IMR-90 (cell line): ENCODE data around the gene NEU1. TPM values are rescaled to one million over a fixed set of nuclear protein-coding genes. Genes with fewer than 3 reads are reported as not detected.

Experiments used
- ATAC-seq: fragments of 200-7000 bp; cut with Tn5 transposase; 2 replicates; pipeline ENCODE4 v1.9.1; 2020; ENCODE audit warnings: low read depth, mild to moderate bottlenecking, moderate library complexity
- BruUV-seq: library from RNA; stranded (reverse); fragments of 400-500 nt; replicated peaks from 2 replicates; lab custom pipeline; 2021; lab: Mats Ljungman, UMichigan
- CTCF ChIA-PET: fragments of 300-600 bp; formaldehyde crosslinking; extraction: SDS; loops from one replicate; lab custom pipeline; 2021; ENCODE audit warnings: antibody characterized with exemption; lab: Yijun Ruan, JAX
- POLR2A ChIA-PET: fragments of 300-600 bp; sonication (Branson Sonifier 250); formaldehyde crosslinking; loops from one replicate; lab custom pipeline; 2022; ENCODE audit warnings: antibody characterized with exemption; ENCODE audit not compliant: unreplicated experiment; lab: Charles Lee
- DNase-seq: peaks from one replicate; pipeline ENCODE4 v3.0.0; 2013
- H2AFZ ChIP-seq: replicated peaks from 2 replicates; pipeline ENCODE3; 2013; ENCODE audit warnings: low read length, mild to moderate bottlenecking; ENCODE audit not compliant: poor library complexity
- H2AK5ac ChIP-seq: 2 replicates; pipeline ENCODE4 v1.6.1; 2013; ENCODE audit warnings: low read depth, low read length, inconsistent platforms
- H2AK9ac ChIP-seq: replicated peaks from 2 replicates; pipeline ENCODE3; 2013; ENCODE audit warnings: mild to moderate bottlenecking, low read depth, low read length, moderate library complexity; ENCODE audit not compliant: poor library complexity
- H2BK120ac ChIP-seq: 2 replicates; pipeline ENCODE4 v1.6.1; 2013; ENCODE audit warnings: low read depth, low read length, inconsistent platforms
- H2BK15ac ChIP-seq: 3 replicates; pipeline ENCODE4 v1.6.1; 2013; ENCODE audit warnings: low read depth, low read length, inconsistent platforms
- H2BK20ac ChIP-seq: 2 replicates; pipeline ENCODE4 v1.6.1; 2013; ENCODE audit warnings: low read depth, mild to moderate bottlenecking, inconsistent platforms, low read length, moderate library complexity
- H2BK5ac ChIP-seq: 2 replicates; pipeline ENCODE4 v1.6.1; 2013; ENCODE audit warnings: mild to moderate bottlenecking, low read depth, low read length, inconsistent platforms; ENCODE audit not compliant: poor library complexity, severe bottlenecking
- H3K14ac ChIP-seq: replicated peaks from 2 replicates; pipeline ENCODE4 v1.6.1; 2013; ENCODE audit warnings: low read depth, low read length, inconsistent platforms
- H3K18ac ChIP-seq: 2 replicates; pipeline ENCODE4 v1.6.1; 2013; ENCODE audit warnings: low read depth, low read length, control low read depth
- H3K23ac ChIP-seq: 2 replicates; pipeline ENCODE4 v1.6.1; 2013; ENCODE audit warnings: low read depth, low read length, inconsistent platforms
- H3K27ac ChIP-seq: 2 replicates; pipeline ENCODE4 v1.5.1; 2013; ENCODE audit warnings: mild to moderate bottlenecking, control low read depth, low read length; ENCODE audit not compliant: insufficient read depth
- H3K27me3 ChIP-seq: 2 replicates; pipeline ENCODE4 v1.6.1; 2013; ENCODE audit warnings: low read length; ENCODE audit not compliant: control insufficient read depth, insufficient read depth
- H3K36me3 ChIP-seq: 2 replicates; pipeline ENCODE4 v1.6.1; 2013; ENCODE audit warnings: low read length, mixed read lengths; ENCODE audit not compliant: control insufficient read depth, insufficient read depth
- H3K4ac ChIP-seq: 2 replicates; pipeline ENCODE4 v1.6.1; 2013; ENCODE audit warnings: low read depth, low read length, inconsistent platforms
- H3K4me1 ChIP-seq: 2 replicates; pipeline ENCODE4 v1.6.1; 2013; ENCODE audit warnings: low read length, mixed read lengths; ENCODE audit not compliant: control insufficient read depth, insufficient read depth
- H3K4me2 ChIP-seq: 2 replicates; pipeline ENCODE4 v1.6.1; 2013; ENCODE audit warnings: low read depth, mild to moderate bottlenecking, control low read depth, low read length, moderate library complexity
- H3K4me3 ChIP-seq: 2 replicates; pipeline ENCODE4 v1.5.1; 2013; ENCODE audit warnings: low read depth, mild to moderate bottlenecking, control low read depth, low read length, moderate library complexity; ENCODE audit not compliant: insufficient read depth
- H3K56ac ChIP-seq: 2 replicates; pipeline ENCODE4 v1.6.1; 2013; ENCODE audit warnings: low read length, inconsistent platforms; ENCODE audit not compliant: insufficient read depth; ENCODE audit errors: extremely low read depth
- H3K79me1 ChIP-seq, 2 experiments: 2 replicates each; pipeline ENCODE4 v1.6.1; 2013; ENCODE audit warnings: low read length in 2 of 2, inconsistent platforms in 1 of 2, low read depth in 1 of 2
- H3K9ac ChIP-seq: 2 replicates; pipeline ENCODE4 v1.6.1; 2013; ENCODE audit warnings: low read depth, low read length, control low read depth
- H3K9me1 ChIP-seq: 2 replicates; pipeline ENCODE4 v1.6.1; 2013; ENCODE audit warnings: low read length, inconsistent platforms; ENCODE audit not compliant: insufficient read depth
- H3K9me3 ChIP-seq: 2 replicates; pipeline ENCODE4 v1.6.1; 2013; ENCODE audit warnings: low read length; ENCODE audit not compliant: control insufficient read depth, insufficient read depth
- H4K20me1 ChIP-seq: 2 replicates; pipeline ENCODE4 v1.6.1; 2013; ENCODE audit warnings: low read length, inconsistent platforms; ENCODE audit not compliant: insufficient read depth
- H4K5ac ChIP-seq: 2 replicates; pipeline ENCODE4 v1.6.1; 2013; ENCODE audit warnings: mild to moderate bottlenecking, low read depth, low read length, control low read depth
- H4K8ac ChIP-seq, 2 experiments: 2 replicates each; pipeline ENCODE4 v1.6.1; 2013; ENCODE audit warnings: low read depth in 2 of 2, low read length in 2 of 2, control low read depth in 1 of 2, inconsistent platforms in 1 of 2
- H4K91ac ChIP-seq: 2 replicates; pipeline ENCODE4 v1.6.1; 2013; ENCODE audit warnings: low read depth, low read length, inconsistent platforms; ENCODE audit not compliant: insufficient read depth
- CEBPB ChIP-seq: IDR thresholded peaks from 2 replicates; pipeline ENCODE4 v1.6.1; 2012; ENCODE audit warnings: low read depth, low read length, improper control_type of control experiment
- MAZ ChIP-seq: IDR thresholded peaks from 2 replicates; pipeline ENCODE4 v1.6.1; 2012; ENCODE audit warnings: low read depth, mild to moderate bottlenecking, low read length, improper control_type of control experiment, moderate library complexity, borderline replicate concordance
- MXI1 ChIP-seq: IDR thresholded peaks from 2 replicates; pipeline ENCODE4 v1.6.1; 2012; ENCODE audit warnings: low read depth, mild to moderate bottlenecking, low read length, moderate library complexity, borderline replicate concordance
- NFE2L2 ChIP-seq: fragments of 150-350 bp; IDR thresholded peaks from 2 replicates; pipeline ENCODE4 v1.6.1; 2016; ENCODE audit warnings: low read depth, mild to moderate bottlenecking, low read length
- POLR2A ChIP-seq: IDR thresholded peaks from 2 replicates; pipeline ENCODE4 v1.6.1; 2012; ENCODE audit warnings: mild to moderate bottlenecking, low read depth, low read length
- RCOR1 ChIP-seq: IDR thresholded peaks from 2 replicates; pipeline ENCODE4 v1.6.1; 2012; ENCODE audit warnings: mild to moderate bottlenecking, low read length, improper control_type of control experiment; ENCODE audit not compliant: insufficient replicate concordance
- WGBS, 2 experiments: methylation state at CpG; one replicate each; pipeline versions ENCODE4 v1.1.5 to v1.1.7; 2013; ENCODE audit warnings: missing lambda C conversion rate in 2 of 2; ENCODE audit not compliant: insufficient read length in 1 of 2; ENCODE audit errors: extremely low coverage in 2 of 2; 5-methylcytosine and 5-hydroxymethylcytosine counted together
- dilution Hi-C: fragments of 300-500 bp; cut with HindIII; formaldehyde crosslinking; loops from one replicate; pipeline ENCODE4 v1.14.3; 2018; ENCODE audit warnings: low sequenced_read_pairs; ENCODE audit not compliant: unreplicated experiment
- in situ Hi-C: fragments of 300-500 bp; cut with MboI; formaldehyde crosslinking; loops from 3 replicates; pipeline ENCODE4 v1.14.3; 2019; ENCODE audit warnings: low sequenced_read_pairs, inconsistent platforms, mixed read lengths
- intact Hi-C: fragments of 100-400 bp; cut with micrococcal nuclease; formaldehyde crosslinking; loops from 2 replicates; pipeline ENCODE4 v1.10.0; 2022
- polyA plus RNA-seq, 3 experiments: library from polyadenylated mRNA; depleted of rRNA; stranded (reverse); fragments of >200 nt; gene quantifications; 2 replicates each; pipeline ENCODE4 v1.2.3, GENCODE V29; 2012; ENCODE audit warnings: low replicate concordance in 1 of 3
- total RNA-seq: library from RNA; depleted of rRNA; stranded (reverse); fragments of >200 nt; gene quantifications from 2 replicates; pipeline ENCODE4 v1.2.3, GENCODE V29; 2012

Gene NEU1
- total and polyA plus RNA-seq, 2 of the 4 experiments (the other 2 are of a cell fraction) = 28.5 to 36.2 TPM

DNA sequence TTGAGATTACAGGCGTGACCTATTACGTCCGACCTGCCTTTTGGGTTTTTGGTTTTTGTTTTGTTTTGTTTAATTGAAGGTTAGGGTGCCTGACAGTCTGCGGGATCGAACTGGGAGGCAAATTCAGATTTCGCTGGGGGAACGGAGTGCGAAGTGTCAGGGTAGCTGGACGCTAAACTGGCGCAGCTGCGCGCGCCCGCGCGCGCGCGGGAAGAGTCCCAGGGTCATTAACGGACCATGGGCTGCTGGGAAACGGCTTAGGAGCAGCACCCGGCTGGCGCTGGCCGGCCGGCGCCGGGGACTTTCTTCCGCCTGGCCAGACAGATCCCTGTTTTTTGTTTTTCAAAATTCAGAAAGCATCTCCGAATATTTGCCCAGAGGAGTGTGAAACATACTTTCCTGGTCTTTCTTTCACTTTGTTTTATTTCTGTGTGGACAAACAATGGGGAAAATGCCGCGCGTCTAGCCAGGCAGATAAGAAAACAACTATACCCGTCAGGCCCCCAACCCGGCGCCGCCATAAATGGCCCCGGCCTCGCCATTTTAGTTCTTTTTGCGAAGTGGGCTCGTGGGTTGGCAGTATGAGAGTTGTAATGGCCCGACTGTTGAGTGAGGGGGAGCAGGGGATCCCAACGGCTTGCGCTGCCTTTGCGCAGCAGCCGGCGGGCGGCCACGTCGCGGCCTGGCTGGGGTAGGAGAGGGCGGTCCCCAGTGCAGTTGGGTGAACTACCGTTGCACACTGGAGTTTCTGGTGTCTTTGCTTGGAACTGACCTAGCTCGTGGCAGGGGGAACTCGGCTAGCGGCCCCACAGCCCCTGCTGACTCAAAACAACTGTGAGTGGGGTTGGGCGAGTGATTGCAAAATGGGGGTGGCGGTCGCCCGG, 28.0 kb downstream of the NEU1 start:
- ChIA-PET CTCF (no interaction called here), POLR2A (interaction anchor here (0.6 kb wide), 1 partner anchor 11 kb away, joined by 4 read pairs; no protein-coding TSS in a partner anchor)
- dilution Hi-C loops (no loop called here), intact Hi-C loops (loop anchor here (1.0 to 5.0 kb wide), 4 partner anchors 28 to 172 kb away; partner anchors contain the start of genes ABHD16A, C6orf47, GPANK1 and NEU1), in situ Hi-C loops (loop anchor here (10.0 kb wide), 2 partner anchors 150 to 290 kb away; partner anchors contain the start of genes ATP6V1G2, DDX39B, LY6G5C and NFKBIL1)
- Histone ChIP-seq H3K9me1 (peaks cover 7% of the 10 kb centered on the region; the same call in 1 of the 2 replicates), H3K9me3 (no peaks in the 10 kb centered on the region), H3K23ac (peak overlapping the region; percentile 97), H2AK9ac (peak overlapping the region; percentile 99), H3K9ac (peak overlapping the region; percentile 98), H3K27ac (peak overlapping the region; percentile 94), H2BK5ac (peak overlapping the region; percentile 97), H3K4ac (peak overlapping the region; percentile 97), H3K36me3 (peaks cover 30% of the 10 kb centered on the region), H3K18ac (peak overlapping the region; percentile 93), H3K27me3 (no peaks in the 10 kb centered on the region), H2AFZ (peak overlapping the region; percentile 98), H3K79me1 (peaks cover 28 to 55% of the 10 kb centered on the region in 2 experiments; a peak in 3 of 4 replicates), H2AK5ac (peak overlapping the region; percentile 96), H2BK120ac (peak overlapping the region; percentile 92), H3K14ac (peak overlapping the region; percentile 99), H4K8ac (peak overlapping the region; percentile 92 to 99), H3K4me3 (peak overlapping the region; percentile 93), H3K4me1 (peaks cover 13% of the 10 kb centered on the region), H4K20me1 (peaks cover 45% of the 10 kb centered on the region), H2BK15ac (peak overlapping the region; percentile 36; the same call in 1 of the 3 replicates), H4K5ac (peak overlapping the region; percentile 71), H3K56ac (peak overlapping the region; percentile 99), H2BK20ac (peak overlapping the region; percentile 57; the same call in 1 of the 2 replicates), H3K4me2 (peak overlapping the region; percentile 94), H4K91ac (peak overlapping the region; percentile 90)
- TF ChIP-seq NFE2L2 = no peak
- TF ChIP-seq CEBPB = peak; percentile 32; the same call in 1 of the 2 replicates
- peak; percentile 99 for TF ChIP-seq POLR2A
- TF ChIP-seq MAZ = peak; percentile 30; the same call in 1 of the 2 replicates
- no peak for TF ChIP-seq RCOR1
- TF ChIP-seq MXI1 = peak; percentile 26; the same call in 1 of the 2 replicates
- peak; percentile 84 for DNase-seq
- 2% methylated on average over 32 of the region's 59 CpGs; no CpG with 5 or more reads in 1 of the 2 experiments for WGBS, 2 experiments
- no TSS peak for BruUV-seq
- peak; percentile 80 for ATAC-seq
